HEK293 (cell line): ENCODE measurements around the gene LILRA2.

Source experiments
- CTCF ChIA-PET: fragments of 350-600 bp; formaldehyde crosslinking; extraction: SDS; loops from one replicate; lab custom pipeline; 2021; ENCODE audit warnings: antibody characterized with exemption; lab: Yijun Ruan, JAX
- POLR2A ChIA-PET: fragments of 300-600 bp; formaldehyde crosslinking; extraction: SDS; loops from one replicate; lab custom pipeline; 2020; ENCODE audit warnings: antibody characterized with exemption, inconsistent platforms; lab: Yijun Ruan, JAX
- H3K27ac ChIP-seq: fragments of 200-500 bp; sonication (Bioruptor generic); 2 replicates; pipeline ENCODE4 v1.5.1; 2014; ENCODE audit warnings: low read depth, low read length, control low read depth, inconsistent platforms; ENCODE audit errors: extremely low read depth
- H3K36me3 ChIP-seq, 2 experiments: fragments of 200-500 bp in 1 of 2; sonication (Bioruptor generic) in 1 of 2; 1 replicate in 1 of 2; 2 replicates in 1 of 2; pipeline ENCODE4 v1.5.1; 2014 to 2017; ENCODE audit warnings: inconsistent platforms in 2 of 2, low read length in 2 of 2; ENCODE audit not compliant: control insufficient read depth in 2 of 2, insufficient read depth in 1 of 2
- H3K4me1 ChIP-seq: fragments of 200-500 bp; sonication (Bioruptor generic); 2 replicates; pipeline ENCODE4 v1.5.1; 2014; ENCODE audit warnings: mild to moderate bottlenecking, low read length, inconsistent platforms; ENCODE audit not compliant: control insufficient read depth, insufficient read depth
- H3K4me3 ChIP-seq: 2 replicates; pipeline ENCODE4 v1.5.1; 2011; ENCODE audit warnings: low read depth, mild to moderate bottlenecking, control low read depth, low read length, moderate library complexity
- H3K9me3 ChIP-seq: fragments of 200-500 bp; sonication (Bioruptor generic); 2 replicates; pipeline ENCODE4 v1.5.1; 2014; ENCODE audit warnings: low read depth, low read length, inconsistent platforms; ENCODE audit not compliant: control insufficient read depth, insufficient read depth
- HIC1 ChIP-seq: fragments of 450-650 bp; formaldehyde crosslinking; IDR thresholded peaks from 2 replicates; pipeline ENCODE4 v1.5.1; 2016; ENCODE audit warnings: missing biosample characterization, missing genetic modification characterization
- HOXA7 ChIP-seq: sonication (generic); formaldehyde crosslinking; IDR thresholded peaks from 2 replicates; pipeline ENCODE4 v1.8.1; 2022; ENCODE audit warnings: missing genetic modification reagents, borderline replicate concordance
- KLF16 ChIP-seq: fragments of 450-650 bp; formaldehyde crosslinking; IDR thresholded peaks from 2 replicates; pipeline ENCODE4 v1.5.1; 2017; ENCODE audit warnings: missing biosample characterization, missing genetic modification characterization
- SETDB1 ChIP-seq: IDR thresholded peaks from one replicate; pipeline ENCODE4 v1.6.1; 2017; ENCODE audit warnings: mild to moderate bottlenecking, low read length, moderate library complexity, mixed read lengths; ENCODE audit not compliant: insufficient read length
- SP7 ChIP-seq: fragments of 450-650 bp; formaldehyde crosslinking; IDR thresholded peaks from 2 replicates; pipeline ENCODE4 v1.5.1; 2016; ENCODE audit warnings: missing biosample characterization, missing genetic modification characterization
- TRIM28 ChIP-seq: IDR thresholded peaks from 2 replicates; pipeline ENCODE4 v1.6.1; 2011; ENCODE audit warnings: low read length, control low read depth, borderline replicate concordance
- ZBTB17 ChIP-seq: fragments of 450-650 bp; formaldehyde crosslinking; IDR thresholded peaks from 2 replicates; pipeline ENCODE4 v1.5.1; 2016; ENCODE audit warnings: missing biosample characterization, missing genetic modification characterization
- ZBTB20 ChIP-seq: fragments of 450-650 bp; formaldehyde crosslinking; IDR thresholded peaks from 2 replicates; pipeline ENCODE4 v1.5.1; 2016; ENCODE audit warnings: missing biosample characterization, missing genetic modification characterization
- ZBTB49 ChIP-seq: fragments of 450-650 bp; formaldehyde crosslinking; IDR thresholded peaks from 2 replicates; pipeline ENCODE4 v1.5.1; 2016; ENCODE audit warnings: missing biosample characterization, missing genetic modification characterization, low read depth
- ZNF174 ChIP-seq: fragments of 450-650 bp; formaldehyde crosslinking; IDR thresholded peaks from 2 replicates; pipeline ENCODE4 v1.5.0; 2017; ENCODE audit warnings: missing biosample characterization, mild to moderate bottlenecking, missing genetic modification characterization
- ZNF2 ChIP-seq: fragments of 450-650 bp; formaldehyde crosslinking; IDR thresholded peaks from 2 replicates; pipeline ENCODE4 v1.5.1; 2016; ENCODE audit warnings: missing biosample characterization, missing genetic modification characterization
- ZNF23 ChIP-seq: fragments of 450-650 bp; formaldehyde crosslinking; IDR thresholded peaks from 2 replicates; pipeline ENCODE4 v1.5.1; 2016; ENCODE audit warnings: missing biosample characterization, missing genetic modification characterization, borderline replicate concordance
- ZNF548 ChIP-seq: fragments of 450-650 bp; formaldehyde crosslinking; IDR thresholded peaks from 2 replicates; pipeline ENCODE4 v1.5.1; 2016; ENCODE audit warnings: missing biosample characterization, missing genetic modification characterization
- ZNF600 ChIP-seq: fragments of 450-650 bp; formaldehyde crosslinking; IDR thresholded peaks from 2 replicates; pipeline ENCODE4 v1.5.1; 2016; ENCODE audit warnings: missing biosample characterization, missing genetic modification characterization
- ZNF610 ChIP-seq: fragments of 450-650 bp; formaldehyde crosslinking; IDR thresholded peaks from 2 replicates; pipeline ENCODE4 v1.5.1; 2016; ENCODE audit warnings: missing biosample characterization, missing genetic modification characterization, borderline replicate concordance
- ZNF621 ChIP-seq: fragments of 450-650 bp; formaldehyde crosslinking; IDR thresholded peaks from 2 replicates; pipeline ENCODE4 v1.5.1; 2017; ENCODE audit warnings: missing biosample characterization, missing genetic modification characterization
- ZNF629 ChIP-seq: fragments of 450-650 bp; formaldehyde crosslinking; IDR thresholded peaks from 2 replicates; pipeline ENCODE4 v1.5.1; 2017; ENCODE audit warnings: missing biosample characterization, missing genetic modification characterization
- ZNF701 ChIP-seq: fragments of 450-650 bp; formaldehyde crosslinking; IDR thresholded peaks from 2 replicates; pipeline ENCODE4 v1.5.1; 2016; ENCODE audit warnings: missing biosample characterization, missing genetic modification characterization
- ZNF777 ChIP-seq: fragments of 450-650 bp; formaldehyde crosslinking; IDR thresholded peaks from 2 replicates; pipeline ENCODE4 v1.5.1; 2017; ENCODE audit warnings: missing biosample characterization, missing genetic modification characterization, borderline replicate concordance
- ZNF837 ChIP-seq: fragments of 450-650 bp; formaldehyde crosslinking; IDR thresholded peaks from 2 replicates; pipeline ENCODE4 v1.5.1; 2016; ENCODE audit warnings: missing biosample characterization, missing genetic modification characterization
- ZXDB ChIP-seq: fragments of 450-650 bp; formaldehyde crosslinking; IDR thresholded peaks from 2 replicates; pipeline ENCODE4 v1.5.1; 2016; ENCODE audit warnings: missing biosample characterization, missing genetic modification characterization

The LILRA2 gene

GRCh38 chr19:54616057-54616456, 42.5 kb downstream of the LILRA2 start:
- H3K36me3 ChIP-seq = no peaks in the 10 kb centered on the region
- CTCF ChIA-PET = interaction anchor here (0.6 to 1.2 kb wide), 2 partner anchors 143 to 349 kb away, joined by 3 read pairs; partner anchors contain the start of gene CDC42EP5
- TF ChIP-seq ZNF2 (tag by site-specific recombination) (no peak), KLF16 (tag by site-specific recombination) (no peak), SETDB1 (no peak), ZBTB20 (no peak)
- POLR2A ChIA-PET = no interaction called here
- no peak overlapping the region for H3K4me3 ChIP-seq
- H3K4me1 ChIP-seq = no peaks in the 10 kb centered on the region
- no peaks in the 10 kb centered on the region for H3K9me3 ChIP-seq
- no peak overlapping the region for H3K27ac ChIP-seq

- no peak for TF ChIP-seq ZNF600 (tag by site-specific recombination)
- TF ChIP-seq ZBTB49 (tag by site-specific recombination) = no peak
- no peak for TF ChIP-seq TRIM28
- TF ChIP-seq ZNF701 (tag by site-specific recombination) = no peak
- TF ChIP-seq ZNF548 (tag by site-specific recombination) = no peak
- no peak for TF ChIP-seq ZNF610 (tag by site-specific recombination)
- TF ChIP-seq SP7 (tag by site-specific recombination) = no peak
- no peak for TF ChIP-seq ZXDB (tag by site-specific recombination)
- TF ChIP-seq ZNF837 (tag by site-specific recombination) = no peak
- no peak for TF ChIP-seq ZNF621 (tag by site-specific recombination)
- TF ChIP-seq ZNF174 (tag by site-specific recombination) = no peak
- TF ChIP-seq ZBTB17 (tag by site-specific recombination) = no peak
- TF ChIP-seq ZNF23 (tag by site-specific recombination) = no peak
- TF ChIP-seq HIC1 (tag by site-specific recombination) = no peak
- TF ChIP-seq ZNF777 = no peak
- no peak for TF ChIP-seq HOXA7 (CRISPR knock-in tag)
- TF ChIP-seq ZNF629 (tag by site-specific recombination) = no peak
- Histone ChIP-seq H3K4me3 (no peak overlapping the region), H3K27ac (no peak overlapping the region), H3K4me1 (no peaks in the 10 kb centered on the region), H3K36me3 (no peaks in the 10 kb centered on the region), H3K9me3 (no peaks in the 10 kb centered on the region)
- ChIA-PET CTCF (interaction anchor here (0.6 to 1.9 kb wide), 3 partner anchors 37 to 226 kb away, joined by 3 to 6 read pairs (median 4); partner anchors contain the start of gene CDC42EP5), POLR2A (interaction anchor here (0.5 kb wide), 1 partner anchor 1978 kb away, joined by 4 read pairs; the partner anchor contains the start of gene ZNF71)
Observed at GRCh38 chr19:54616821-54617560, 43.4 kb downstream of the LILRA2 start.
